A172 (cell line): ENCODE measurements around the gene STARD5. TPM values are rescaled to one million over a fixed set of nuclear protein-coding genes. Genes with fewer than 3 reads are reported as not detected.
"Not testable (repeated sequence)": the region's sequence is repeated elsewhere in the genome, so short reads cannot be mapped to it uniquely, and the experiment has no call there.

Experiments used
- DNase-seq: peaks from one replicate; pipeline ENCODE4 v3.0.0-alpha.2; 2015; ENCODE audit warnings: low spot score
- total RNA-seq: library from RNA; depleted of rRNA; stranded (reverse); fragments of >200 nt; shearing (Covaris generic); gene quantifications from 2 replicates; pipeline ENCODE4 v1.2.3, GENCODE V29; 2014

The STARD5 gene
- total RNA-seq, 1 experiment from 2014 or later: 0.86 TPM

- no peak for DNase-seq
These were observed 13.3 kb upstream of the STARD5 start for GRCh38 chr15:81337241-81337640.

DNA sequence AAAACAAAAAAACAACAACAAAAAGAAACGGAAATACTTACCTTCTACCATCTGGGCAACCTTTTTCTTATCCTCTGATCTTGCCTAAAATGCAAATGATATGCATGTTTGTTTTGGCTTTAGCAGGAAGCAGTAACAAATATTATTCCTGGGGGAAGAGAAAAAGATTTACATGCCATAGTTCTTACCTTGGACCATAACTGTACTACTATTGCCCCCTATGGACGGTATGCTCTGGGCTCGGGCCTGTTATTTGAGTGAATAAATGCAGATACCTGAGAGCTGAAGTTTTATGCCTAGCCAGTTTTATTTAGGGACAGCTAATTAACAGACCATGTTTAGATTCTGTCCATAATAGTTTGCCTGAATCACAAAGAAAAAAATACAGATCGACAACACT lies 12.6 kb upstream of the STARD5 start:
- peak; percentile 14 for DNase-seq

GRCh38 chr15:81335631-81336030 lies 11.7 kb upstream of the STARD5 start:
- DNase-seq: no peak

DNA sequence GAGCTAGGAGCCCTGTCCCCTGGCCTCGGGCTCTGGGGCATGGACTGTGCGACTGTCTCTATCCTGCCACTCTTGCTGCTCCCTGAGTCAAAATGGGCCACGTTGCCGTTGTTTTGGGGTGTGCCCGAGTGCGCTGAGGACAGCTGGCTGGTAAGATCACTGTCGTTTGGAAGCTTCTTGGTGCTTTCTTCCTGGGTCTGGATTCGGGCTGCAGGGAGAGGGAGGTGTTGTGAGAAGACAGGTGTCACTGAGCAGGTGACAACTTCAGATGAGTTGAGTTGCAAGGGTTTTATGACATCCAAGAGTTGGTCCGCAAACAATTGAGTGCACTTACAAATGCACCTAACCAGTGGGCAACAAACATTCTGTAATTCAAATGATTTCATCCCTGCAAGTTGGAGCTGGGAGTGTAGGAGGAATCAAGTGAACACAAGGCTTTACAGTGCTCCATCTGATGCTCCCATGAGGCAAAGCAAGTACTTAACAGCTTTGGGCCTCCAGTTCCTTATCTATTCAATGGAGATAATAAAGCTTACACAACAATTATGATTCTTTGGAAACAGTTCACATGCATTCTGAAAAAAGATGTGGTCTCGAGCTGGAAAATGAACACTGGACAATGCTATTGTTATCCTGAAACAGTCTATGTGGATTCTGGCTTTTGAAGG lies 11.0 kb upstream of the STARD5 start:
- DNase-seq: no peak

DNA sequence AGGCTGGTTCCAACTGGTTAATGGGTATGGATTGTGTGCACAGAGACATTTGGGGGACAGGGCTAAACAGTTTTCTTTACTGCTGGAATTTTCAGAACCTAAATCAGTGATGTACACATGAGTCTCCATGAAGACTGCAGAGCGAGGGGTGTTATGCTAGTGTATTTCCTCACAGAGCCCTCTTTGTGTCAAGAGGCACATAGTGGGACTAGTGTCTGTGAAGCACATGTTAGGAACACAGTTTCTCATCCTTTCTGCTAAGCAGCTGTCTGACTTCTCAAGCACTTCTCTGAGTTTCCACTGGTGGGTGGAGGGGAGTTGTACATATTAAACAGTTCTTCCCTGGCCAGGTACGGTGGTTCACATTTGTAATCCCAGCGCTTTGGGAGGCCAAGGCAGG lies 9.4 kb upstream of the STARD5 start:
- no peak for DNase-seq

- no peak for DNase-seq
These were observed 8.4 kb upstream of the STARD5 start for GRCh38 chr15:81332326-81332725.

DNA sequence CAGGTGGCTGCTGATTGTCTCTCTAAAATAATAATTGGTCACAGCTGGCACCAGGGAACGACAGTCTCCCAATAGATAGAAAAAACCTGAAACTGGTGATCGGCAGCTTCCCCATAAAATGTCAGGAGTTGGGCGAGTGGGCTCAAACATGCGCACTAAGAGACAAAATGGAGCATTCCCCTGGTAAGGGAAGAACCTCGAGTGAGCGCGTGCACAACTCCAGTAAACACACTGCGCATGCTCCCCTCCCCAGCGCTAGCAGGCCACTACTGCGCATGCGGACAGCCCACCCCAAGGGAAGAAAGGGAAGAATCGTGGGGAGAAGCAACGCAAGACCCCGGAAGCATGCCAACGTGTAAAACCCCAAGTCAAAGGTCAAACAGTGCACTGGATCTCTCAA lies 7.7 kb upstream of the STARD5 start:
- no peak for DNase-seq

- not testable (repeated sequence) for DNase-seq
These were observed 7.2 kb upstream of the STARD5 start for GRCh38 chr15:81331141-81331540.

DNA sequence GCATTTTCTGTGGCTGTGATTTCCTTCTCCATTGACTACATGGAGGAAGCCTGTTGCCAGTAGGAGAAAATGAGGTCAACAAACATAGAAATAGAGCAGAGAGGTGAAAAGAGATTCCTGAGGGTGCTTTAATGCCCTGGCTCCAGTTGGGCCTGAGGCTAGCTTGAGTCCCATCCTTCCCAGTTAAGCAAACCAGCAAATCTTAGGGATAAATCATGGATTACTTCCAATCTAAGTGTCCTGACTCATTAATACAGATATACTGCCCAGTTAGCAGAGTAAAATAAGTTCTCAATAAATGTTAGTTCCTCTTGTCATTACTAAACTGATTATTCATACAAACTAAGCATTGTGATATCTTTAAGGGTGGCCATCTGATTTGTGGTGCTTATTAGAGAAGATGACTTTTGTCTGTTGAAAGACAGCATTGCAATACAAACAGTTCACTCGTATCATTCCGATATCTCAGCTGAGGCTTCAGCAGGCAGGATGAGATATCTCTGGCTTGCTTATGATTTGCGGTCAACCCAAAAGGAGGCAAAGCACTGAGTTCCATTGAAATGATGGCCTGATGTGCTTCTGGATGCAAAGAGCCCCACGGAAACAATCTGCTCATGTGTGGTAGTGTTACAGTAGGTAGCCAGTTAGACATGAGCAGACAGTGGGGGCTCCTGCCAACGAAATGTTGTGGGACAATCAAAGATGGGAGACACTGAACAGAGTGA lies 6.6 kb upstream of the STARD5 start:
- DNase-seq: no peak

DNA sequence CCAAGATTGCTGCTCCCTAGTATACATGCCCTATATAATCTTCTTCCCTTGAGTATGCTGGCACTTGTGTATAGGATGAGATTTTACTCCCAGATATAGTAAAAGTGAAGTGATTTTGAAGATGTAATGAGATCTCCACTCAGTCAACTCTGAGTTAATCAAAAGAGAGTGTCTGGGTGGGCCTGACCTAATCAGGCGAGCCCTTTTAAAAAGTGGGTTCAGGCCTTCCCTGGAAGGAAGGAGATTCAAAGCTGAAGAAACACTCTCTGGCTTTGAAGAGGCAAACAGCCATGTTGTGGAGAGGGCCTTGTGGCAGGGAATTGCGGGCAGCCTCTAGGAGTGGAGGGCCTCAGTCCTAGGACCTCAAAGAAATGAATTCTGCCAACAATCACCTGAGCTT lies 5.5 kb upstream of the STARD5 start:
- DNase-seq: no peak

DNA sequence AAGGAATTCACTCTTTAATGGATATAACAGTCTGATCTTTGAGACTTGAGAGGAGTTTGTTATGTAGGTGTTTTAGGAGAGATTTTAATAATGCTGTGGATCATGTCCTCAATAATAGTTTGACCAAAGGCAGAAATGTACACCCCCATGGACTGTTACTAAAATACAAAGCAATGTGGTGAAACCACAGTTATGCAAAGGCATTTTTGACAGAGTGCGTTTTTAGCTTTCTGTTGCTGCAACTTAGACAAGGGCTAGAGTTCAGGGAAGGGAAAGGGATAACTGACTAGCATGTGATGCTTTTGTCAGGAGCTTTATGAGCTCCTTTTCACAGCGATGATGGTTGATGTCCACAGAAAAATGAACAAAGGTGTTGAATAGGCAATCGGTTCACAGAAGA lies 3.6 kb upstream of the STARD5 start:
- DNase-seq: peak; percentile 58

- DNase-seq: no peak
These were observed 2.7 kb upstream of the STARD5 start for GRCh38 chr15:81326466-81327212.

GRCh38 chr15:81323559-81323943 lies 390 bp downstream of the STARD5 start:
- DNase-seq: no peak

DNA sequence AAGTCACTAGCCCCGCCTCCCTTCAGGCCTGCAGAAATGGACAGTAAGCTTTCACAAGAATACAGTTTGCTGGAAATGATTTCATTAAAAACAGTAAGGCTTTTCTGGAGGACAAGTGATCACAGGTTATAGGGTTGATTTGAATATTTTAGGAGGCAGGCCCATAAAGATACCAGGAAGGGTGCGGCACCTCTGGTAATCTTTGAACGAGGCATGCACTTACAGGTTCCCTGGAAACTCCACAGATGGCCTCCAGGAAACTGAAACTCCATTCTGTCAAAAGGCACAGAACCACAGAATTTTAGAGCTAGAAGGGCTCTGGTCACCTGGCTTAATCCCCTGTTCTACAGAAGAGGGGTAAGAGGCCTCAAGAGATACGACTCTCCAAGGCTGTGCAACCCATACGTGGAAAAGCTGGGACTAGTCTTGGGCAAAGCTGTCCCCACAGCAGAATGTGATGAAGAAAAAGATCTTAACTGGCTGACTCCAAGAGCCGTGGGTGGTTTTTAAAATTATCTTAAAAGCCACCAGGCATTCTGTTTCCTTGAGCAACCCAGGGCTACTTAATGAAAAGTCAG lies 1.2 kb downstream of the STARD5 start:
- no peak for DNase-seq

- DNase-seq: no peak
These were observed 2.3 kb downstream of the STARD5 start for GRCh38 chr15:81321667-81322066.

GRCh38 chr15:81317642-81318017 lies 6.3 kb downstream of the STARD5 start:
- no peak for DNase-seq

DNA sequence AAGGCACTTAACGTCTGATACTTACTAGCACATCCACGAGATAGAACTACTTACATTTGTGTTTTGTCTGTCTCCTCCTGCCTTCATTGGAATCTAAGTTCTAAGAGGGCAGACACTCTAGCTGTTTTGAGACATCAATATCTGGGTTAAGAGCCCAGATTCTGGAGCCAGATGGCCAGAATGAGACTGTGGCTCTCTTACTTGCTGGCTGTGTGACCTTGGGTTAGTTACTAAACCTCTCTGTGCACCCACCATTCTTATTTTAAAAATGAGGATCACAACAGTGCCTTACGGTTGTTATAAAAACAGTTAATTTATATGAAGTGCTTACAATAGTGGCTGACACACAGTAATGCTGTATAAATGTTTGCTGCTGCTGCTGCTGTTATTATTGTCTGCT lies 7.7 kb downstream of the STARD5 start:
- DNase-seq: no peak

DNA sequence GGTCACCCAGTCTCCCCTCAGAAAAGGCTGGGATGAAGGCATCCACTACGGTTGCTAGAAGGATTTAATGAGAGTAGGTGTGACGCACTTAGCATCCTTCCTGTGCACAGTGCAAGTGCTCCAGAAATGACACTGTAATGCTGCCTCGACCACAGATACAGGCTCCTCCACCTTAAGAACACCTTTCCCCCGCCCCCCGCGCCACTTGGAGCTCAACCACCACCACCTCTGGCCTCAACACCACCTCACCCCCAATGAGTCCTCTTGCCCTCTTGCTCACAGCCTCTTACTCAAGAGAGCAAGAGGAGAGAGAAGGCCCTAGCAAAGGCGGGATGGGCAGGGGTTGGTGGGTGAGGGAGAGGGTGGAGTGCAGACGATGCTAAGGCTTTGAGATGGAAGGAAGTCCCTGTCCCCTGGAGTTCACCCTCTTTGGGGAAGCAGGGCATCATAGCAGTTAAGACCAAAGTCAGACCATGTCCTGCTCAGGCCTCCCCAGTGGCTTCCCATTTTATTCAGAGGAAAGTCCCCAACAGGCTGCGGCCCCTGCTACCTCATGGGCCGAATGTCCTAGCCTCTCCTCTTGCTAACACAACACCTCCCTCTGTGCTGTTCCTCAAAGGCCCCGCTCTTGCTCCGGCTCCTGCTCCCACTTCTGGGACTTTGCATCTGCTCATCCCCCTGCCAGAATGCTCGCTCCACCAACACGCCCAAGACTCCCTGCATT lies 8.3 kb downstream of the STARD5 start:
- no peak for DNase-seq

DNA sequence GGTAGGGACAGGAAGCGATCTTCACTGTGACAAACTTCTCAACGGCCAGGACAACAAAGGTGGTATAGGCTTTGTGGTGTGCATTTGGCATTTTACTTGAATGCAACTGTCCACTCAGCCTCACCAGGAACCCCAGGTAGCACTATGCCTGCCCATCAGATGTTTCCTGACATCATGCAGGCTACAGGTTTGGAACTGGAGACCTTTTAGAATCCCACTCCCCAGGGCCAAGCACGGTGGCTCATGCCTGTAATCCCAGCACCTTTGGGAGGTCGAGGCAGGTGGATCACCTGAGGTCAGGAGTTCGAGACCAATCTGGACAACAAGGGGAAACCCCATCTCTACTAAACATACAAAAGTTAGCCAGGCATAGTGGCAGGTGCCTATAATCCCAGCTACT lies 9.6 kb downstream of the STARD5 start:
- DNase-seq: no peak

DNA sequence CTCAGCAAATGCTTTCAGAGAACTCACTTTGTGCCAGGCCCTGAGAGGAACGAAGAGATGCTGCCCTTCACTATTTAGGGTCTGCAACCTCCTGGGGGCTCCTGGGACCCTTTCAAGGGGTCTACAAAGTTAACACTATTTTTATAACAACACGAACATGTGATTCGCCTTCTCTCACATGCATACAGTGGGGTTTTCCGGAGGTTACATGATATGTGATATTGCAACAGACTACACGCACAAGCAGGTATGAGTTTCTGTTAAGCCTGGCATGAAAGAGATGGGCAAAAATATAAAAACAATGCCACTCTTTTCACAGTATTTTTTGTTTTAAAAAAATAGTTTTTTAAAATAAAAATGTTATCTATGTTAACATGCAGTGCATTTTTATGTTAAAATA lies 10.3 kb downstream of the STARD5 start:
- no peak for DNase-seq

DNA sequence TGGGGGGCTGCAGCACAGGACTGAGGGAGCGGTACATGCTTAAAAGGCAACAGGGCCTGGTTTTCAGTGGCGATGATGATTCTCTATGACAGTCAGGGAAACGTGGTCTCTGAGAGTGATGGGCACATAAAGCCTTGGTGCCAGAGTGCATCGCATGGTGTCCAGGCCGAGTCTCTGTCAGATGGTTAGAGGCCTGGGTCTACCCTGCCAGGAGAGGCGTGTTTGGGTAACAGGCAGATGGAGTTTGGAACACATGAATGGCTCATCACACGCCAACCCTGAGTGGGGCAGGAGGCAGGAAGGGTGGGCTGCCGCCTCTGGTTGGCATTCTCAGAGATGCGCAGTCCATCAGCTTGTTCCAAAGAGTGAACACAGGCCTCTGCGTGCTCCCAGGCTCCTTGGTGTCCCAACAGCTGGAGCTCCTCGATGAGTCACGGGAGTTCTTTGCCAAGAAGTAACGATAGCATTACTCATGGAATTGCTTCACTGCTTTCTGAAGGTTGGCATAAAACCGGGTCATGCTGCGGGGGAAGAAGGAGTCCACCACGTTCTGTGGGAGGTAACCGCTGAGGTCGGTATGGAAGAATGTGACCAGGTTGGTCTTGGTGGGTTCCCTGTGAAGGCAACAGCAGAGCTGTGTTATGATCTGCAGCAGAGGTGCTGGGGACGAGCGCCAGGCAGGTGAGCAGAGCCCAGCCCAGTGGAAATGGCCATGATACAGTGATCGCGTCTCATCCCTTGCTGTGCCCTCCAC lies 11.0 kb downstream of the STARD5 start:
- DNase-seq: peak; percentile 96
